ENCODE measurements around the gene CFAP46. TPM values are rescaled to one million over a fixed set of nuclear protein-coding genes. Genes with fewer than 3 reads are reported as not detected.

The CFAP46 gene
- total and polyA plus RNA-seq, 2 of the 8 experiments (the other 6 are each of a cell fraction or from before 2014, with no cell fraction given), result 2.6 to 4.8 TPM

- H2BK20ac ChIP-seq (ENCODE audit: low read length), result no peak overlapping the region
- no peak overlapping the region for H2AK5ac ChIP-seq (ENCODE audit: low read depth, low read length)
- no peak overlapping the region for H2BK15ac ChIP-seq (ENCODE audit: low read length)
- H3K4me2 ChIP-seq (ENCODE audit: insufficient read depth in 1 of 2, low read depth in 2 of 2, low read length in 2 of 2), result no peak overlapping the region
- no peak overlapping the region; a peak in 1 of 7 replicates for H3K9ac ChIP-seq (replicated peaks in 1 of 4; ENCODE audit: extremely low read depth in 1 of 4, low read depth in 3 of 4, low read length in 3 of 4)
- no peak overlapping the region for H3K56ac ChIP-seq (replicated peaks; ENCODE audit: insufficient read length, low read depth, low read length)
- no peak overlapping the region for H3K4me3 ChIP-seq (ENCODE audit: extremely low read depth in 1 of 4, insufficient read depth in 2 of 4, low read depth in 3 of 4, low read length in 4 of 4)
- H3K18ac ChIP-seq (ENCODE audit: extremely low read depth, low read length), result 0 out of 2 replicates have a peak overlapping the region, but pooled peaks have one; percentile 32
- H3K27ac ChIP-seq (ENCODE audit: low read depth, low read length), result no peak overlapping the region
- H3K27me3 ChIP-seq (replicated peaks in 1 of 4; ENCODE audit: control insufficient read depth in 3 of 4, extremely low read depth in 1 of 4, insufficient read depth in 3 of 4, low read length in 3 of 4), result no peaks in the 10 kb centered on the region; a peak in 1 of 7 replicates
- H2BK120ac ChIP-seq (replicated peaks; ENCODE audit: low read depth, low read length), result no peak overlapping the region
- POLR2A ChIA-PET (ENCODE audit: partially characterized antibody), result interaction anchor here (1.2 kb wide), 1 partner anchor 11 kb away, joined by 3 read pairs; no protein-coding TSS in a partner anchor
- CTCF ChIA-PET (ENCODE audit: partially characterized antibody), result interaction anchor here (0.7 kb wide), 1 partner anchor 259 kb away, joined by 3 read pairs; no protein-coding TSS in a partner anchor
- no peaks in the 10 kb centered on the region; a peak in 1 of 4 replicates for H3K79me2 ChIP-seq (ENCODE audit: control insufficient read depth in 1 of 2, insufficient read depth in 2 of 2, low read length in 2 of 2)
- H4K20me1 ChIP-seq (replicated peaks in 1 of 2; ENCODE audit: control insufficient read depth in 1 of 2, insufficient read depth in 2 of 2, low read length in 2 of 2), result no peaks in the 10 kb centered on the region
- no peak overlapping the region for H4K8ac ChIP-seq (ENCODE audit: extremely low read depth, insufficient read depth, low read length)
- DNase-seq (ENCODE audit: low read depth in 1 of 2, low spot score in 2 of 2), result no peak
- no peak for FAIRE-seq
- H2BK5ac ChIP-seq (ENCODE audit: low read depth, low read length), result no peak overlapping the region
- no peaks in the 10 kb centered on the region for H3K36me3 ChIP-seq (ENCODE audit: control insufficient read depth in 2 of 4, insufficient read depth in 4 of 4, low read length in 3 of 4)
- H3K23me2 ChIP-seq (ENCODE audit: low read depth, low read length), result peaks cover 10% of the 10 kb centered on the region
- H2BK12ac ChIP-seq (ENCODE audit: low read depth, low read length), result 0 out of 2 replicates have a peak overlapping the region, but pooled peaks have one; percentile 9
- no peak overlapping the region for H3K23ac ChIP-seq (ENCODE audit: insufficient read length)
- H2AFZ ChIP-seq (ENCODE audit: low read length), result no peak overlapping the region
- peaks cover 2% of the 10 kb centered on the region; the same call in 1 of the 2 replicates for H3K79me1 ChIP-seq (ENCODE audit: low read depth, low read length)
- no peak overlapping the region for H3K14ac ChIP-seq (ENCODE audit: insufficient read length)
- H3K4ac ChIP-seq (replicated peaks; ENCODE audit: insufficient read length, low read depth, low read length), result no peak overlapping the region
- peak overlapping the region; percentile 52 for H4K91ac ChIP-seq (replicated peaks; ENCODE audit: insufficient read length, low read length)
- H4K5ac ChIP-seq (ENCODE audit: insufficient read length, low read depth, low read length), result no peak overlapping the region
- H3K4me1 ChIP-seq (replicated peaks in 1 of 4; ENCODE audit: control insufficient read depth in 3 of 4, insufficient read depth in 4 of 4, low read length in 3 of 4), result peaks cover 3 to 8% (median 5%) of the 10 kb centered on the region in 4 experiments; a peak in 6 of 7 replicates
- WGBS, 2 experiments (ENCODE audit: extremely low coverage in 1 of 2, insufficient coverage in 1 of 2, insufficient read length in 1 of 2, insufficient replicate concordance in 2 of 2, low coverage in 1 of 2, low lambda C conversion rate in 2 of 2, missing lambda C conversion rate in 1 of 2), result 92% methylated on average over 40 of the region's 42 CpGs; no CpG with 5 or more reads in 1 of the 2 experiments
- no peaks in the 10 kb centered on the region for H3K9me3 ChIP-seq (ENCODE audit: insufficient read depth in 2 of 2, low read depth in 1 of 2, low read length in 1 of 2)
- TF ChIP-seq RXRA (IDR thresholded peaks at IDR 0.05; ENCODE audit: insufficient read depth, low read depth, low read length) (no peak), CHD2 (IDR thresholded peaks at IDR 0.05; ENCODE audit: low read length) (no peak), EP300 (IDR thresholded peaks at IDR 0.05; ENCODE audit: borderline replicate concordance in 1 of 2, low read depth in 2 of 2, low read length in 2 of 2) (no peak), HDAC6 (IDR thresholded peaks at IDR 0.05; ENCODE audit: low read depth, low read length) (no peak), POU5F1 (IDR thresholded peaks at IDR 0.05; ENCODE audit: low read depth, low read length) (no peak), FOSL1 (IDR thresholded peaks at IDR 0.05; ENCODE audit: insufficient read depth, low read depth, low read length) (no peak), EGR1 (IDR thresholded peaks at IDR 0.05; ENCODE audit: borderline replicate concordance, low read depth, low read length) (no peak), SIX5 (IDR thresholded peaks at IDR 0.05; ENCODE audit: low read depth, low read length) (no peak), POLR2AphosphoS5 (IDR thresholded peaks at IDR 0.05; ENCODE audit: low read depth, low read length) (no peak), MAFK (IDR thresholded peaks at IDR 0.05; ENCODE audit: low read depth, low read length) (no peak), RBBP5 (IDR thresholded peaks at IDR 0.05; ENCODE audit: borderline replicate concordance, low read depth, low read length) (no peak), CREB1 (IDR thresholded peaks at IDR 0.05) (no peak)
These were observed 18.5 kb upstream of the CFAP46 start for GRCh38 chr10:132960631-132961419.
